DMS 273 treated with DMSO at 0.1 percent for 48 hours (cell line): ENCODE measurements around the gene CXCL1.

Experiments used
- DNase-seq: peaks from one replicate; lab custom pipeline; 2025; lab: John Stamatoyannopoulos, UW

Gene CXCL1

DNA sequence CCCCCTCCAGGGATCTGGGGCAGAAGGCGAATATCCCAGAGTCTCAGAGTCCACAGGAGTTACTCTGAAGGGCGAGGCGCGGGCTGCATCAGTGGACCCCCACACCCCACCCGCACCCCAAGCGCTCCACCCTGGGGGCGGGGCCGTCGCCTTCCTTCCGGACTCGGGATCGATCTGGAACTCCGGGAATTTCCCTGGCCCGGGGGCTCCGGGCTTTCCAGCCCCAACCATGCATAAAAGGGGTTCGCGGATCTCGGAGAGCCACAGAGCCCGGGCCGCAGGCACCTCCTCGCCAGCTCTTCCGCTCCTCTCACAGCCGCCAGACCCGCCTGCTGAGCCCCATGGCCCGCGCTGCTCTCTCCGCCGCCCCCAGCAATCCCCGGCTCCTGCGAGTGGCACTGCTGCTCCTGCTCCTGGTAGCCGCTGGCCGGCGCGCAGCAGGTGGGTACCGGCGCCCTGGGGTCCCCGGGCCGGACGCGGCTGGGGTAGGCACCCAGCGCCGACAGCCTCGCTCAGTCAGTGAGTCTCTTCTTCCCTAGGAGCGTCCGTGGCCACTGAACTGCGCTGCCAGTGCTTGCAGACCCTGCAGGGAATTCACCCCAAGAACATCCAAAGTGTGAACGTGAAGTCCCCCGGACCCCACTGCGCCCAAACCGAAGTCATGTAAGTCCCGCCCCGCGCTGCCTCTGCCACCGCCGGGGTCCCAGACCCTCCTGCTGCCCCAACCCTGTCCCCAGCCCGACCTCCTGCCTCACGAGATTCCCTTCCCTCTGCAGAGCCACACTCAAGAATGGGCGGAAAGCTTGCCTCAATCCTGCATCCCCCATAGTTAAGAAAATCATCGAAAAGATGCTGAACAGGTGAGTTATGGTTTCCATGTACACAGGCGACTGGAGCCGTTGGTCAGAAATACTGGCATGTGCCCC lies at the start of gene CXCL1:
Gene CXCL1 (plus strand): TSS at position 264 of the 926 bp plus-strand sequence. CDS start 78 bp downstream, at position 342.
- no peak for DNase-seq

DNA sequence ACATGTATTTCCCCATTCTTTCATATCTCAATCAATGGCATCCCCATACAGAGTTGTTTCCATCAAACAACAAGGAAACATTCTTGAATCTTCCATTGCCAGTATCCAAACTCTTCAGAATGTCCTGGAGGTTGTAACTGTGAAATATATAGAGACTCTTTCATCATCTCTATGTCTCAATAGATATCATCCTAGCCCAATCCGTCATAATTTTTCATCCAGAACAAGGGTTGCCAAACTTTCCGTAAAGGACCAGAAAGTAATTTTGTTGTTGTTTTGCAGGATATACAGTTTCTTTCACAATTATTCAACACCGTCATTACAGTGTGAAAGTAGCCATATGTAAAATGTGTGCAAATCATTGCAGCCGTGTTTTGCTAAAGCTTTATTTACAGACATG lies 47.9 kb upstream of the CXCL1 start:
- DNase-seq, result no peak

DNA sequence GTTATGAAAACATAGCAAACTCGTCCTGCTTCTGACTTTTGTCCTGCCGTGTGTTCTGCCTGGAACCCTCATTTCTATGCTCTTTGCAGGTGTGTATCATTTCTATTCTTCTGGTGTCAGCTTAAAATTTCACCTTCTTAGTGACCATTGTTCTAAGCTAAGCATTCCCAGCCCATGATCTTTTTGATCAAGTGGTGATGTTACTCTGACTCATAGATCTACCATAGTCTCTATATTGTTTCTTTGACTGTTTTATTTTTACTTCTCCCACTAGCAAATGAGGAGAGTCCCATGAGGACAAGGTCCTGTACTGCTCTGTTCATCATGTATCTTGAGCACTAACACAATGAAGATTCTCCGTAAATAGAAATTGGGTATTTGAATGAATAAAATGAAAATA lies 46.8 kb upstream of the CXCL1 start:
- no peak for DNase-seq

DNA sequence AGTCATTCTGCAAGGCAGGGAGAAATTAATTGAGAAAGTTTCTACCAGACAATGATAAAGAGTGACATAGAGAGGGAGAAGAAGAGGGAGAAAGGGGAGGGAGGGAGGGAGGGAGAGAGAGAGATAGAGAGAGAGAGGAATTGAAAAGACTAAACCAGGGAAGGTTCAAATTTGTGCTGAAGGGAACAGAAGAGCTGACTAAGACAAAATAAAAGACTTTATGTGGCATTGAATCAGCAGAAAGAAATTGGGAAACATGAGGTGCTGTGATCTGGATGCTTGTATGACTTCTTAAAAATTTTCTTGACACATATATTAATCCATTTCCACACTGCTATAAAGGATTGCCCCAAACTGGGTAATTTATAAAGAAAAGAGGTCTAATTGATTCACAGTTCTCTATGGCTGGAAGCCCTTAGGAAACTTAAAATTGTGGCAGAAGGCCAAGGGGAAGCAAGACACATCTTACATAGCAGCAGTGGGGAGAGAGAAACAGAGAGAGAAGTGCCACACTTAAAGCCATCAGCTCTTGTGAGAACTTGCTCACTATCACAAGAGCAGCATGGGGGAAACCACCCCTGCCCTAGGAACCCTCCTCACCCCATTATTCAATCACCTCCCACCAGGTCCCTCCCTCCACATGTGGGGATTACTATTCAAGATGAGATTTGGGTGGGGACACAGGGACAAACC lies 46.2 kb upstream of the CXCL1 start:
- DNase-seq, result no peak

DNA sequence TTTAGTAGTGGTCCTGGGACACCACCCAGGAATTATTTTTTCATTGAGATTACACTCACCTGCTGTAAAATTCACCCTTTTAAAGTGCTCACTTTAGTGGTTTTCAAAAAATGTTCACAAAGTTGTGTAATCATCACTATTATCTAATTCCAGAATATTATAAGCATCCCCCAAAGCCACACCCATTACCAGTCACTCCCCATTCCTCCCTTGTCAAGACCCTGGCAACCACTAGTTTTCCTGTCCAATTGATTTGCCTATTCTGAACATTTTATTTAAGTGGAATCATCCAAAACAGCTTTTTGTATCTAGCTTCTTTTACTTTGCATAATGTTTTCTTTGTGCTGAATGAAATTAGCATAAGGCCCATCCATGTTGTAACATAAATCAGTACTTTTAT lies 45.4 kb upstream of the CXCL1 start:
- DNase-seq, result no peak

DNA sequence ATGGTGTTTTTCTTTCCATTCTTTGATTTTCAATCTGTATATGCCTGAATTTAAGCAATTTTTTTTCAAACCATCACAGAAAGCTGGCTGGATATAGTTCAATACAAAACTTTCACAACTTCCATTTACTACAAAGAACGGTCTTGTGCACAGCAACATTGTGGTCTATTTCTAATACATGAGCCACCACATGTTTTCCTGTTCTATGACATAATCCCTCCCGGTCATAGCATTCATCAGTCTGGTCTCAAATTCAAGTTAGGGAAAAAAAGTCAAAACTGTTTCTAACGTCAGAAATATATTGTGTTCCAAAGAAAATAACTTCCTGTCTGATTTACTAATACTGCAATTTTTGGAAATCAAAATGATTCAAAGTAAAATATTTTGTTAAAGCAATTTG lies 40.2 kb upstream of the CXCL1 start:
- no peak for DNase-seq

DNA sequence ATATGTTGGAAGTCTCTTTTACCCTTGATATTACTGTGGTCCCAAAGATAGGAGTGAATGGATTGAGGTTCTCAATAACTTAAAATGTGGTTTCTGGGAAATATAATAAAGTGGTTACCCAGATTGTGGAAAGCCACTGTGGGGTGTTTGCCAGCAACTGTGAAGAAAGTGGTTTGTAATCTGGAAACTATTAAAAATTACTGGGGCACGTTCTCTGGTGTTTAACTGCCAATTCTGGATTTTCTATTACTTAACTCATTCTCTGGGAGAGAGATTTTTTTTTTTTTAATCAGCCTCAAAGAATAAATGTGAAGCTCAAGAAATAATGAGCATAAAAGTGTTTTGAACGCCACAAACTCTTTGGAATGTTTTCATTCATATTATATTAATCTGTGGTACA lies 37.6 kb upstream of the CXCL1 start:
- DNase-seq, result no peak

DNA sequence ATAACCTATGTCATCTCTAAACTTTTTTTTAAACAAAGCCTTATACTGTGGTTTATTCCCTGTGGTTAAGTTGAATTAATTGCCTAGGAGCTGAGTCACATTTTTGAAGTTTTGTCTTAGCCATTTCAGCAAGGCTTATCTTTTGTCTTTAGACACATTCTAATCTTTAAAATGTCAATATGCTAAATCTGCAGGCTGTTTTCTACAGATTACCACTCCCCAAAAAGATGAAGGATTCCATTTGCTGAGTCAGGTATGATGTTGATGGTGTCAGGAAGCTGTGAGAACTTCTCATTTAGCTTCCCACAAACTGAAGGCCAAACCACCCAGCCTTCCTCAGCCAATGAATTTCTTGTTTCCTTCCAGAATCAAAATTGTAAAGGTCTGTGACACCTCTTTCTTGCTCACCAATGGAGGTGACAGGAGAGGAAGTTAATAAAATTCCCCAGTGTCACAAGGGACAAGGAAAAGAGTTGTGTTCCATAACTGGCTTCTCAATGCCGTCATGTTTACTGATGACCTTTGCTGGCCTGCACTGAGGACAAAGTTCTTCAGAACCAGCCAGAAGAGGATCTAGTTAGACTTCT lies 36.4 kb upstream of the CXCL1 start:
- no peak for DNase-seq

DNA sequence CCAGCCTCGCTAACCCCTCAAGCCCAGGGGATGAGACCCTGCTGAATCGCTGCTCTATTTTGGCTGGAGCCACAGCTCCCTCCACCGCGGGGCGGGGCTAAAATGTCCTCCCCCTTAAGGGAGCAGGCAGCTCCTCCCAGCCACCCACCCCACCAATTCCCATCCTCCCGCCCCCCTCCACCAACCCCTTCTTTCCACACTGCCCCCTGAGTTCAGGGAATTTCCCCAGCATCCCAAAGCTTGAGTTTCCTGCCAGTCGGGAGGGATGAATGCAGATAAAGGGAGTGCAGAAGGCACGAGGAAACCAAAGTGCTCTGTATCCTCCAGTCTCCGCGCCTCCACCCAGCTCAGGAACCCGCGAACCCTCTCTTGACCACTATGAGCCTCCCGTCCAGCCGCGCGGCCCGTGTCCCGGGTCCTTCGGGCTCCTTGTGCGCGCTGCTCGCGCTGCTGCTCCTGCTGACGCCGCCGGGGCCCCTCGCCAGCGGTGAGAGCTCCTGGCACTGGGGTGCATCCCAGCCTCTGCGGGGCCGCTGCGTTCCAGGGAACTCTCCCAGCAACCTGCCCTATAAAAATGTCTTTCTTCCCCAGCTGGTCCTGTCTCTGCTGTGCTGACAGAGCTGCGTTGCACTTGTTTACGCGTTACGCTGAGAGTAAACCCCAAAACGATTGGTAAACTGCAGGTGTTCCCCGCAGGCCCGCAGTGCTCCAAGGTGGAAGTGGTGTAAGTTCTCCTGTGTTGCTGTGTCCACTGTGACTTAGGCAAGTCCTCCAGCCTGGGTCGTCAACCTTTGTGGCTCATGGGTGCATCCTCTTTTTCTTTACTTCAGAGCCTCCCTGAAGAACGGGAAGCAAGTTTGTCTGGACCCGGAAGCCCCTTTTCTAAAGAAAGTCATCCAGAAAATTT lies 32.6 kb upstream of the CXCL1 start, which contains the start of gene CXCL6:
Gene CXCL6 (plus strand): TSS at position 306 of the 907 bp plus-strand sequence. CDS start 73 bp downstream, at position 379.
- DNase-seq, result no peak

DNA sequence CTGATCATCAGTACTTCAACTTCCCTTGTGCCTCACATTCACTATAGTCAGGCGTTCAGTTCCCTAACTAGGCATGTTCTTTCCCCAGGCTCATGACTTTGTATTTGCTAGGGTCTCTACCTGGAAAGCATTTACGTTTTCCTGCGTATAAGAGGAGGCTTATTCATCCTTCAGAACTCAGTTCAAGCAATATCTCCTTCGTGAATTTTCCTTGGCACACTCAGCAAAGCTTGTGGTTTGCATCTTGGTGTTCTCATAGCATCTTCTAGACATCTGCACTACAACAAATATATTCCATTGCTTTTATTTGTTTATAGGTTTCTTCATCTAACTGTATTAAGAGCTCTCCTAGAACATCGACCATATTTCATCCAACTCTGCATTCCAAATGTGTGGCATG lies 30.1 kb upstream of the CXCL1 start:
- DNase-seq, result no peak

DNA sequence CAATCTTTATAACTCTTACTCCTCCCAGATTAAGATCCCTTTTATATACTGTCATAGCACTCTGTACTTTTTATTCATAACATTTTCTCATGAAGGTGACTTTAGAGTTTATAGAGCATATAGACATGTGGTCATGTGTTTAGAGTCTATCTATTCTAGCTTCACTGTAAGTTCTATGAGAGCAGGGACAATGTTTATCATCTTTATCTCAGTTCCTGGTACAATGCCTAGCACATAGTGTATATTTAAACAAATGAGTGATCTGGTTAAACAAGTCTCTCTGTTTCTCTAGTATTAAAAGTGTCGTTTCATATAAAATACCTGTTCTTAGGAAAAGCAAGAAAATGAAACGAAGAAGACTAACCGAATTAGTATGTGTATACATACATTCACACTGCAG lies 29.5 kb upstream of the CXCL1 start:
- DNase-seq, result no peak

DNA sequence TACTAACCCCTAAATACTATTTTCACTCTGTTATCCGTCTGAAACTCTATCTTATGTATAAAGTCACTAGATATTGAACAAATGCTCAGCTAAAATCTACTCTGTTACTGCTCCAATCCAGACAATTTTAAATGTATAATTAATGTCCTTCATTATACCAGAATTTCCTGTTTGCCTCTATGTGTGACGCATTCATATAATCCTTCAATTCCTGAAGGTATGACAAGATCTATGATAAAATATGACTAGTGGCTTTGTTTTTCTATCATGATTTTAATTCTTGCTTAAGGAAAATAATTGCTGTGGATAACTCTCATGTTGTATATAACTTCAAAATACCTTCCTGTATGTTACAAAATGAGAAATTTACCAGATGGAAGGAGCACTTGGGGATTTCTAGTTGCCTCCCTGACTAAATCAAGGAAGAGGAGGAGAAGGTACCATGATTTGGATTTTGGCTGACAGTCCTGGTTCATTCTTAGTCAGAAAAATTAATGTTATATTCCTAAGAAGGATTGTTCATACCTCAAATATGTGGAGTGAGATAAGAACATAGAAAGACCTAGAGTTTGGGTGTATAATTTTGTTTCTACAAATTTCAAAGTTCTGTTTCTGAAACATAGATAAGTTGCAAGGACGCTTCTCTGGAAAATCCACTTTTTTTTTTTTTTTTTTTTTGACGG lies 27.8 kb upstream of the CXCL1 start:
- DNase-seq, result no peak

DNA sequence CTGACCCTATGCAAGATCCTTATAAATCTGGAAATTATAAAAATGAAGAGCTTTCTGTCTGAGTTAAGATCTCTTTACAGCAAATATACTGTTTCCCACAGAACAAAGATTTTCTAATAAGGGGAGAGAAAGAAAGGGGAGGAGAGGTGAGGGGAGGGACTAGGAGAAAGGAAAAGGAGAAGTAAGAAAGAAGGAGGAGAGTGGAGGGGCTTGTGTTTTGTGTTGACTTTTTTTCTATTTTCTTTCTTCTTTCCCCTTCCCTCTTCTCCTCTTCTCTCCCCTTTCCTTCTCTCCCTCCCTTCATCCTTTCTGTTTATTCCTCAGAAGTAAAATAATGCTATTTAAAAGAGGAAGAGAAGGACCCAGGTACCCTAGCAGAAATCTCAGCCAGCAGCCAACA lies 26.5 kb upstream of the CXCL1 start:
- DNase-seq, result no peak

DNA sequence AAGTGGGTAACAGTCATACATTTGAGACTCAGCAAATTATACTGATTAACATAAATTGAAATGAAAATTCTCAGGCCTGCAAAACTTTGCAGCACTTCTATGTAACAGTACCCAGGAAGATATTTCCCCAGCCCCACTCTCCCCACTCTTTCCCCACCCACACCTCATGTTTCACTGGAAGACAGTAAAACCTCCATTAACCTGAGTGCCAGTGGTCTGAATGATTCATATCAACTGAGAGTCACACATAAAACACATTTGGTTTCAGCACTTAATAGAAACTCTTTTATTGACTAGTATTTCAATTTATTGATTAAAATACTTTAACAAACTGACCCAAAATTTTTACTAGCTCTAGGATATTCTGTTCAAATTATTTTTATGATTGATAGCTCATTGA lies 25.8 kb upstream of the CXCL1 start:
- no peak for DNase-seq

DNA sequence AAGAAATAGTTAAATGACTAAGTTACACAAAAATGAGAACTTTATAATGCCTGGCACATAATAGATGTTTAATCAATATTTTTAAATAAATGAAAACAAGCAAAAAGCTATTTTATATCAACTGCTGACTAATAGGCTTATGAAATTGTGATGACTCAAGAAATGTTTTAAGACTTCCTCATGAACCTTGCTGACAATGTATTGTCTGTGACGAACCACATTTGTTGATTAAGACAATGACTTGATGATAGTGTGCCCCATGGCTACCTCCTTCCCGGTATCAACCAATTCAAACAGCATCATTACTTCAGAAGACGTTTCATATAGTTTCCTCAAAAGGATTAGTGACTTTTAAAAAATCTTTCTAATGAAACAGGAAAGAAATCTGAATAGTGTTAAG lies 24.8 kb upstream of the CXCL1 start:
- no peak for DNase-seq

DNA sequence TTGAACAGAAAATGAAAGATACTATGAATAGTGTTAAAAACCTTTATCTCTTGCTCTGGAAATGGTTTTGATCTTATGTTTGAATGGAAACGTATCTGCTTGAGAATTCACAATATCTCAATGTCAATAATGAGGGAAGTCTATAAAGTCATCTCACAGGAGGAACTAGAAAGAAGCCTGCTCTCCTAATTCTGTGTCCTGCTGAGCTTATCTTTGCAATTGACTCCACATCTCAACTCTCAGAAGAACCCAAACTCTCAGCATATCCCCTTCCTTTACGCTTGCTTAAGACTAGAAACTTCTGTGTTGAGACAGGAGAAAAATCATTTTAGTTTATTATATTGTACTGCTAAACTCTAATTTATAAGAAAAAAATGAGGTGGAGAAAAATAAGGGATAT lies 24.4 kb upstream of the CXCL1 start:
- DNase-seq, result no peak

DNA sequence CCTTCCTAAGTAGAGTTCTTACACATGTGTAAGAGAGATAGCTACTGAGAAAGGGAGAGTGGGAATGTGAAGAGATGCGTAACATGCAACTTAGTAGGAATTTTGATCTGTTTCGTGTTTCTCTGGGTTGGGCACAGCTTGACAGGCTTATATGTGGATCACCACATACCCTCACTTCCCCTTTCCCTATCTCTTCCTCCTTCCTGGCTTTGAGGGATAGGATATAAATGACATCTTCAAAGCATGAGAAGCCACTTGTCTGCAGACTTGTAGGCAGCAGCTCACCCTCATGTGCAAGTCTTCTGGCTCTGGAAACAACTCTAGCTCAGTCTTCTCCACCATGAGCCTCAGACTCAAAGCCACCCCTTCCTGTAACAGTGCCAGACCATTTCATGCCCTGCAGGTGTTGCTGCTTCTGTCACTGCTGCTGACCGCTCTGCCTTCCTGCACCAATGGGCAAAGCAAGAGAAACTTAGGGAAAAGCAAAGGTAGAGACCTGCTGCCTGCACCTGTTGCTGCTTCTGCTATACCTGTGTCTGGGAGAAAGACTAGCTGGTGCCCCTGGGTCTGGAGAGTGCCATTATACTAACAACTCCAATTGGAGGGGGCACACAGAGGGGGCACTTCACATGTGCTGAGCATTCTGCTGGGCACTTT lies 21.5 kb upstream of the CXCL1 start:
- DNase-seq, result no peak

DNA sequence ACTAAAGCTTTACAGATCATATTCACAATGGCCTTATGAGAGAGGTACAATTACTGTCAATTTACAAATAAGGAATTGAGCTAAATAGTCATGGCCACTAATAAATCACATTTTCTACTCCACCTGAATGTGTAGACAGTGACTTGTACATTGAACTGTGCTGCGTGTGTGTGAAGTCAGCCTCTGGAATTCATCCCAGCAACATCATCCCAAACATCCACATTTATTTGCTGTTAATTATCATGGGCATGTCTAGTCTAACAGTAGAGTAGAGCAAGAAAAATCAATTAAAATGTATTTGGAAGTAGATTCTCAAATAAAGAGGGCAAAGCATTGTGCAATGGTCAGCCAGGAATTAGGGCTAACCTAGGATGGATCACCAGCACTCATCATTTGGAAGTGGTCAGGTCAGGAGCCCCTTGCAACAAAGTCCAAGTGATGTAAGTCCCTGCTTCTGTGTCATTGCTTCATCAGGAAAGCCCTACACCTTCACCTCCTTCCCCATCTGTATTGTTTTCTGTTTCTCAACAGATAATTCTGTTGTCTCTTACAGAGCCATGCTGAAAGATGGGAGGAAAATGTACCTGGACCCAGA lies 20.9 kb upstream of the CXCL1 start:
- no peak for DNase-seq

DNA sequence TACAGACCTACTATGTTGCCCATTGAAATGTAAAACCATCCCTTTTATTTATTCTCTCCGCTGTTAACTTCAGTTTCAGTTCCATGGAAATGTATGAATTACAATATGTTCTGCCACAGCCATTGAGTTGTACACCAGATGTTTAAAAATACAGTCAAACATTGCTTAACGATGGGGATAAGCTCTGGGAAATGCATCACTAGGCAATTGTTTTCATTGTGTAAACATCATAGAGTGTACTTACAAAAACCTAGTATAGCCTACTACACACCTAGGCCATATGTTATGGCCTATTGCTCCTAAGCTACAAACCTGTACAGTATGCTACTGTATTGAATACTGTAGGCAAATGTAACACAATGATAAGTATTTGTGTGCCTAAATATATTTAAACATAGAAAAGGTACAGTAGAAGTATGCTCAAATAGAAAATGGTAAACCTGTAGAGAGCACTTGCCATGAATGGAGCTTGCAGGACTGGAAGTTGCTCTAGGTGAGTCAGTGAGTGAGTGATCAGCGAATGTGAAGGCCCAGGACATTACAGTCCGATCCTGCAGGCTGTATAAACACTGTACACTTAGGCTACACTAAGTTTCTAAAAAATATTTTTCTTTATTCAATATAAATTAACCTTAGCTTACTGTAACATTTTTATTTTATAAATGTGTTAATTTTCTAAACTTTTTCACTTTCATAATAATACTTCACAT lies 18.8 kb upstream of the CXCL1 start:
- no peak for DNase-seq

DNA sequence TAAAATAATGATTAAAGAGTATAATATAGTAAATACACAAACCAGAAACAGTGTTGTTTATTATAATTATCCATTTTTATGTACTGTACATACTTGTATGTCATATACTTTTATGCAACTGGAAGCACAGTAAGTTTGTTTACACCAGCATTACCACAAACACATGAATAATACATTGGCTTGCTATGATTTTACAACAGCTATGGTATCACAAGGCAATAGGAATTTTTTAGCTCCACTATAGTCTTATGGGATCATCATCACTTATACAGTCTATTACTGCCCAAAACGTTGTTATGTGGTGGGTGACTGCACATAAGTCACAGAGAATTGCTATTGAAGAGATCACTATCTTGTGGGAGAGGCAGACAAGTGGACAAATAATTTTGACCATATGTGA lies 17.9 kb upstream of the CXCL1 start:
- no peak for DNase-seq
